ENCODE results near the gene GCLC.

The GCLC gene

GRCh38 chr6:53520320-53520928 lies 24.5 kb downstream of the GCLC start:
- no peak overlapping the region for H3K27ac ChIP-seq (ENCODE audit: low read length)
- no peaks in the 10 kb centered on the region for H3K27me3 ChIP-seq (ENCODE audit: low read depth, low read length)
- H3K4me1 ChIP-seq (ENCODE audit: control insufficient read depth in 1 of 2, insufficient read depth in 2 of 2, low read length in 2 of 2) = peaks cover 11 to 22% of the 10 kb centered on the region in 2 donors
- peaks cover 10 to 13% of the 10 kb centered on the region in 2 donors for H3K36me3 ChIP-seq (ENCODE audit: control insufficient read depth in 1 of 2, insufficient read depth in 2 of 2, low read length in 2 of 2)
- H3K9me3 ChIP-seq (ENCODE audit: control insufficient read depth in 1 of 2, low read length in 2 of 2) = no peaks in the 10 kb centered on the region
- H3K4me3 ChIP-seq (ENCODE audit: low read depth in 1 of 2, low read length in 2 of 2) = no peak overlapping the region

DNA sequence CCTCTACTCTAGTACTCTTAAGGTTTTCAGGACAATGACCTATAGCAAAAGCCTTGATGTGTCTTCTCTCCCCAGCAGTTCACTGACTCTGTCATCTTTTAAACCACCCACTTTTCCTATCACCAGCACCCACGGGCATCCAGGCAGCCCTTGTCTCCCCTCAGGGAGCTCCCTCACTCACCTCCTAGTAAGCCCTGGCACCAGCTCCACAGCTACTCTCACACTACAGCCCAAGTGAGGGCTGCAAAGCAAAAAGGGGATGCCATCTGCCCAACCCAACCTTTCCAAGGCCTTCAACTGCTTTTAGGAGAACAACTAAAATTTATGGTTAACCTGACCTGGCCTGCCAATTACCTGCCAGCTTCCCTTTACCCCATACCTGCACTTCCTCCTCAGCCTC lies 26.0 kb downstream of the GCLC start:
- Histone ChIP-seq H3K4me3 (ENCODE audit: low read depth in 1 of 2, low read length in 2 of 2) (no peak overlapping the region), H3K4me1 (ENCODE audit: control insufficient read depth in 1 of 2, insufficient read depth in 2 of 2, low read length in 2 of 2) (peaks cover 8 to 11% of the 10 kb centered on the region in 2 donors), H3K27ac (ENCODE audit: low read length) (no peak overlapping the region), H3K27me3 (ENCODE audit: low read depth, low read length) (no peaks in the 10 kb centered on the region), H3K36me3 (ENCODE audit: control insufficient read depth in 1 of 2, insufficient read depth in 2 of 2, low read length in 2 of 2) (peaks cover 12 to 13% of the 10 kb centered on the region in 2 donors), H3K9me3 (ENCODE audit: control insufficient read depth in 1 of 2, low read length in 2 of 2) (no peaks in the 10 kb centered on the region)

DNA sequence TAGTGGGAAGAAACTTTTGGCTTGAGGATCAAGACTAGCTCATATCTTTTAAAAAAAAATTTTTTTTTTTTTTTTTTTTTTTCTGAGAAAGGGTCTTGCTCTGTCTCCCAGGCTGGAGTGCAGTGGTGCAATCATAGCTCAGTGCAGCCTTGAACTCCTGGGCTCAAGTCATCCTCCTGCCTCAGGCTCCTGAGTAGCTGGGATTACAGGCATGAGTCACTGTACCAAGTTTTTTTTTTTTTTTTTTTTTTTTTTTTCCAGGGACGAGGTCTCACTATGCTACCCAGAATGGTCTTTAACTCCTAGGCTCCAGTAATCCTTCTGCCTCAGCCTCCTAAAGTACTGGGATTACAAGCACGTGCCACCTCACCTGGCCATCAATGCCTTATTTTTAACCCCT lies 27.9 kb downstream of the GCLC start:
- Histone ChIP-seq H3K4me3 (ENCODE audit: low read depth in 1 of 2, low read length in 2 of 2) (no peak overlapping the region), H3K9me3 (ENCODE audit: control insufficient read depth in 1 of 2, low read length in 2 of 2) (no peaks in the 10 kb centered on the region), H3K27ac (ENCODE audit: low read length) (no peak overlapping the region), H3K4me1 (ENCODE audit: control insufficient read depth in 1 of 2, insufficient read depth in 2 of 2, low read length in 2 of 2) (peaks cover 5 to 8% of the 10 kb centered on the region in 2 donors), H3K36me3 (ENCODE audit: control insufficient read depth in 1 of 2, insufficient read depth in 2 of 2, low read length in 2 of 2) (peaks cover 13 to 21% of the 10 kb centered on the region in 2 donors), H3K27me3 (ENCODE audit: low read depth, low read length) (no peaks in the 10 kb centered on the region)

- no peaks in the 10 kb centered on the region for H3K9me3 ChIP-seq (ENCODE audit: control insufficient read depth in 1 of 2, low read length in 2 of 2)
- H3K36me3 ChIP-seq (ENCODE audit: control insufficient read depth in 1 of 2, insufficient read depth in 2 of 2, low read length in 2 of 2) = peaks cover 11 to 13% of the 10 kb centered on the region in 2 donors
- H3K4me1 ChIP-seq (ENCODE audit: control insufficient read depth in 1 of 2, insufficient read depth in 2 of 2, low read length in 2 of 2) = peaks cover 5 to 8% of the 10 kb centered on the region in 2 donors
- H3K27me3 ChIP-seq (ENCODE audit: low read depth, low read length) = no peaks in the 10 kb centered on the region
- no peak overlapping the region for H3K4me3 ChIP-seq (ENCODE audit: low read depth in 1 of 2, low read length in 2 of 2)
- peak overlapping the region; percentile 57 for H3K27ac ChIP-seq (ENCODE audit: low read length)
These were observed 30.2 kb downstream of the GCLC start for GRCh38 chr6:53514677-53515076.

DNA sequence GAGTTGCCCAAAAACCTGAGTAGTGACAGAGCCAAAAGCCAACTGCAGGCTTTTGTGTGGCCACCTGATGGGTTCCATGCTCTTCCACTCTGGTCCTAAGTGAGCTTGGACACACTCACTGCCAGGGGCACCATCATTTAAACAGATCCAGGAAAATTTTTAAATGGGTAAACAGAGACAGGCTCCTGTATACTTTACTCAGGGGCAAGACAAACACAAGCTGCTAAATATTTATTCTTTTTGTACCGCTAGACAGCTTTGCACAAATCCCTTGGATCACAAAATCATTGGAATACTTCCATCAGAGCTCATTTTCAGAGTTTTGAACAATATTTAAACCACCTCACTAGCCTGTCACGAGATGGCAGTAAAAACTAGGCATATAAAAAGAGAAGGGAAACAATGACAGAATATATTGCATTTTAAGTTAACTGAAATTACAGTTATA lies 31.4 kb downstream of the GCLC start:
- Histone ChIP-seq H3K4me3 (ENCODE audit: low read depth in 1 of 2, low read length in 2 of 2) (no peak overlapping the region), H3K27ac (ENCODE audit: low read length) (peak overlapping the region; percentile 57), H3K36me3 (ENCODE audit: control insufficient read depth in 1 of 2, insufficient read depth in 2 of 2, low read length in 2 of 2) (peaks cover 13 to 20% of the 10 kb centered on the region in 2 donors), H3K4me1 (ENCODE audit: control insufficient read depth in 1 of 2, insufficient read depth in 2 of 2, low read length in 2 of 2) (peaks cover 5 to 8% of the 10 kb centered on the region in 2 donors), H3K9me3 (ENCODE audit: control insufficient read depth in 1 of 2, low read length in 2 of 2) (no peaks in the 10 kb centered on the region), H3K27me3 (ENCODE audit: low read depth, low read length) (no peaks in the 10 kb centered on the region)

GRCh38 chr6:53513056-53513455 lies 31.8 kb downstream of the GCLC start:
- H3K4me3 ChIP-seq (ENCODE audit: low read depth in 1 of 2, low read length in 2 of 2) = no peak overlapping the region
- H3K9me3 ChIP-seq (ENCODE audit: control insufficient read depth in 1 of 2, low read length in 2 of 2) = no peaks in the 10 kb centered on the region
- no peaks in the 10 kb centered on the region for H3K27me3 ChIP-seq (ENCODE audit: low read depth, low read length)
- H3K36me3 ChIP-seq (ENCODE audit: control insufficient read depth in 1 of 2, insufficient read depth in 2 of 2, low read length in 2 of 2) = peaks cover 13 to 25% of the 10 kb centered on the region in 2 donors
- H3K4me1 ChIP-seq (ENCODE audit: control insufficient read depth in 1 of 2, insufficient read depth in 2 of 2, low read length in 2 of 2) = peaks cover 5 to 8% of the 10 kb centered on the region in 2 donors
- H3K27ac ChIP-seq (ENCODE audit: low read length) = peak overlapping the region; percentile 57

DNA sequence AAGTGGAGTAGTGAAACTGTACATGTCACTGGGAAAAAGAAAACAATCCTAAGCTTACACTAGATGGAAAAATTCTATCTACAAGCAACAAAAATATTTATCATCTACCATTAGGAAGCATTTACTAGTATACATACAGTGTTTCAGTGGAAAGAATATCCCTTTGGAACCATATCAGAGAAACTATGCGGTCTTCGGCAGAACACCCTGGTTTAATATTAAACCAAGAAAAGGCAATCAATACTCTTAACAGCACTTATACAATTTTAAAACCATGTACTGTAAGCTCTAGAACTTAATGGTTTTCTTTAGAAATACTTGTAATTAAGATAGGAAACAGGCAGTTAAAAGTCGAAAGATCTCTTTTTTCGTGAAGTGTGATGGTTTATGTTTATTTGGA lies 32.3 kb downstream of the GCLC start:
- H3K36me3 ChIP-seq (ENCODE audit: control insufficient read depth in 1 of 2, insufficient read depth in 2 of 2, low read length in 2 of 2) = peaks cover 13 to 28% of the 10 kb centered on the region in 2 donors
- H3K4me1 ChIP-seq (ENCODE audit: control insufficient read depth in 1 of 2, insufficient read depth in 2 of 2, low read length in 2 of 2) = peaks cover 5 to 8% of the 10 kb centered on the region in 2 donors
- H3K9me3 ChIP-seq (ENCODE audit: control insufficient read depth in 1 of 2, low read length in 2 of 2) = no peaks in the 10 kb centered on the region
- no peak overlapping the region for H3K4me3 ChIP-seq (ENCODE audit: low read depth in 1 of 2, low read length in 2 of 2)
- H3K27ac ChIP-seq (ENCODE audit: low read length) = peak overlapping the region; percentile 57
- no peaks in the 10 kb centered on the region for H3K27me3 ChIP-seq (ENCODE audit: low read depth, low read length)

DNA sequence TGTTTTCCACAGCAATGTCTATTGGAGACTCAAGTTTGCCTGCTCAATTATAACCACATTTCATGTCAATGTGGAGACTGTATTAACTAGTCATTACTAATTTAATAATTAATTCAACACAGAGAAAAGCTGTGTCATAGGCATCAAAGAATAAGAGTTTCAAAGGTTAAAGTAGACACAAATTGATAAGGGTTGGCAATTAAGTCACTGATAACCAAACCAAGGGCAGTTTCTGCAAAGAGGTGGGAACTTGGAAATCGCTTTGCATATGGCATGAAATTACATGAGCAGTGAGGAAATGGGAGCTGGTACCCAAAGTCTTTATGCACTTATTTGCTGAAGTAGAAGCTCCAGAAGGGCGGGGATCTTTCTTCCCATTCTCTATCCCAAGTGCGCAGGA lies 34.2 kb downstream of the GCLC start:
- Histone ChIP-seq H3K9me3 (ENCODE audit: control insufficient read depth in 1 of 2, low read length in 2 of 2) (no peaks in the 10 kb centered on the region), H3K36me3 (ENCODE audit: control insufficient read depth in 1 of 2, insufficient read depth in 2 of 2, low read length in 2 of 2) (peaks cover 25 to 44% of the 10 kb centered on the region in 2 donors), H3K27me3 (ENCODE audit: low read depth, low read length) (no peaks in the 10 kb centered on the region), H3K4me3 (ENCODE audit: low read depth in 1 of 2, low read length in 2 of 2) (no peak overlapping the region), H3K27ac (ENCODE audit: low read length) (no peak overlapping the region), H3K4me1 (ENCODE audit: control insufficient read depth in 1 of 2, insufficient read depth in 2 of 2, low read length in 2 of 2) (peaks cover 5 to 8% of the 10 kb centered on the region in 2 donors)

GRCh38 chr6:53506872-53507271 lies 38.0 kb downstream of the GCLC start:
- Histone ChIP-seq H3K4me1 (ENCODE audit: control insufficient read depth in 1 of 2, insufficient read depth in 2 of 2, low read length in 2 of 2) (no peaks in the 10 kb centered on the region), H3K36me3 (ENCODE audit: control insufficient read depth in 1 of 2, insufficient read depth in 2 of 2, low read length in 2 of 2) (peaks cover 47 to 54% of the 10 kb centered on the region in 2 donors), H3K27me3 (ENCODE audit: low read depth, low read length) (no peaks in the 10 kb centered on the region), H3K9me3 (ENCODE audit: control insufficient read depth in 1 of 2, low read length in 2 of 2) (no peaks in the 10 kb centered on the region), H3K27ac (ENCODE audit: low read length) (no peak overlapping the region), H3K4me3 (ENCODE audit: low read depth in 1 of 2, low read length in 2 of 2) (no peak overlapping the region)

DNA sequence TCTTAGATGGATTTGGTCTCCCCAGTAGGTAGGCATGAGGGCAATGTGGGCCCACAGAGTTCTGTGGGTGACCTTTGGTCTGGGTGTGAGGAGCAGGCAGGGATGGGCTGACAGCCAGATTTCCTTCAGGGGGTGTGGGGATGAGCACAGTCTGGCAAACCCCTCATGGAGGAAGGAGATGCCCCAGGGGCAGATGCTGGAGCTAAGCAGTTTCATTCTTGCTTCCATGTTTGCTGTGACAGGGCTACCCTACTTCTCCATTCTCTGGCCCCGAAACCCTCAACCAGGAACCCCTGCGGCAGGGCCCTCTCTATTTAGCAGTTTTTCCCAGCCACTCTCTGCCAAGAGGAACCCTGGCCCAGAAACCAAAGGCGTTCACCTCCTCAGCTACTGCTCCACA lies 40.4 kb downstream of the GCLC start:
- no peaks in the 10 kb centered on the region for H3K9me3 ChIP-seq (ENCODE audit: control insufficient read depth in 1 of 2, low read length in 2 of 2)
- no peak overlapping the region for H3K4me3 ChIP-seq (ENCODE audit: low read depth in 1 of 2, low read length in 2 of 2)
- H3K36me3 ChIP-seq (ENCODE audit: control insufficient read depth in 1 of 2, insufficient read depth in 2 of 2, low read length in 2 of 2) = peaks cover 57 to 60% of the 10 kb centered on the region in 2 donors
- H3K27me3 ChIP-seq (ENCODE audit: low read depth, low read length) = no peaks in the 10 kb centered on the region
- H3K27ac ChIP-seq (ENCODE audit: low read length) = no peak overlapping the region
- no peaks in the 10 kb centered on the region for H3K4me1 ChIP-seq (ENCODE audit: control insufficient read depth in 1 of 2, insufficient read depth in 2 of 2, low read length in 2 of 2)

DNA sequence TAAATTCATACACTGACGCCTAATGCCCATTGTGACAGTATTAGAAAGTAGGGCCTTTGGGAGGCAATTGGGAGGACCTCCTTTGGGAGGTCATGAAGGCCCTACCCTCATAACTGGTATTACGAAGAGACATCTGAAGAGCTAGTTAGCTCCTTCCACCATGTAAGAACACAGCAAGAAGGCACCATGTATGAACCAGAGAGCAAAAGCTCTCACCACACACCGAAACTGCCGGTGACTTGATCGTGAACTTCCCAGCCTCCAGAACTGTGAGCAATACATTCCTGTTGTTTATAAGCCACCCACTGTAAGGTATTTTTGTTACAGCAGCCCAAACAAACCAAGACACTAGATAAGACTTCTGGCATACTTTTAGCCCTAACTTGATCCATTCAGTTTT lies 41.8 kb downstream of the GCLC start:
- Histone ChIP-seq H3K36me3 (ENCODE audit: control insufficient read depth in 1 of 2, insufficient read depth in 2 of 2, low read length in 2 of 2) (peaks cover 55 to 75% of the 10 kb centered on the region in 2 donors), H3K27me3 (ENCODE audit: low read depth, low read length) (no peaks in the 10 kb centered on the region), H3K4me1 (ENCODE audit: control insufficient read depth in 1 of 2, insufficient read depth in 2 of 2, low read length in 2 of 2) (no peaks in the 10 kb centered on the region), H3K4me3 (ENCODE audit: low read depth in 1 of 2, low read length in 2 of 2) (no peak overlapping the region), H3K9me3 (ENCODE audit: control insufficient read depth in 1 of 2, low read length in 2 of 2) (no peaks in the 10 kb centered on the region), H3K27ac (ENCODE audit: low read length) (no peak overlapping the region)

DNA sequence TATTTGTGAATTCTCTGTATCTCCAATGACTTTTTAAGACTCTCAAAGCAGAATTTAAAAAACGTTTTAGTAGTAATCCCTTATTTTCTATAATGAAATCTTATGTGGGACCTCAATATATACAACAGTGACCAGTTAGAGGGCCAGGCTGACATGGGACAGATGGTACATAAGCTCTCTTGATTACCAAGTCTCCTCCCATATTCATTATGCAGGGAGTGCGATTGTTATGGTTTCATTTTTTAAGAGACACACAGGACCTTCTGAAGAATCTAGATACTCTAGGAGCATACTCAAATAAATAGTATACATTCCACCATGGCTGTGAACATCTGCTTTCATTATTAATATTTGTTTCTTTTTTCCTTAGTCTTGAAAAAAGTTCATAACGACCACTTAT lies 43.5 kb downstream of the GCLC start:
- peaks cover 43 to 67% of the 10 kb centered on the region in 2 donors for H3K36me3 ChIP-seq (ENCODE audit: control insufficient read depth in 1 of 2, insufficient read depth in 2 of 2, low read length in 2 of 2)
- H3K4me3 ChIP-seq (ENCODE audit: low read depth in 1 of 2, low read length in 2 of 2) = no peak overlapping the region
- H3K27me3 ChIP-seq (ENCODE audit: low read depth, low read length) = no peaks in the 10 kb centered on the region
- H3K9me3 ChIP-seq (ENCODE audit: control insufficient read depth in 1 of 2, low read length in 2 of 2) = no peaks in the 10 kb centered on the region
- no peak overlapping the region for H3K27ac ChIP-seq (ENCODE audit: low read length)
- peaks cover 0 to 4% of the 10 kb centered on the region in 2 donors for H3K4me1 ChIP-seq (ENCODE audit: control insufficient read depth in 1 of 2, insufficient read depth in 2 of 2, low read length in 2 of 2)

Measured in muscle layer of duodenum (tissue), 2 donors.